Measurements from ENCODE around the gene PAEP. TPM values are rescaled to one million over a fixed set of nuclear protein-coding genes. Genes with fewer than 3 reads are reported as not detected.
"Not testable (repeated sequence)": the region's sequence is repeated elsewhere in the genome, so short reads cannot be mapped to it uniquely, and the experiment has no call there.

Gene PAEP
- total and polyA plus RNA-seq, 5 donors, result not detected

DNA sequence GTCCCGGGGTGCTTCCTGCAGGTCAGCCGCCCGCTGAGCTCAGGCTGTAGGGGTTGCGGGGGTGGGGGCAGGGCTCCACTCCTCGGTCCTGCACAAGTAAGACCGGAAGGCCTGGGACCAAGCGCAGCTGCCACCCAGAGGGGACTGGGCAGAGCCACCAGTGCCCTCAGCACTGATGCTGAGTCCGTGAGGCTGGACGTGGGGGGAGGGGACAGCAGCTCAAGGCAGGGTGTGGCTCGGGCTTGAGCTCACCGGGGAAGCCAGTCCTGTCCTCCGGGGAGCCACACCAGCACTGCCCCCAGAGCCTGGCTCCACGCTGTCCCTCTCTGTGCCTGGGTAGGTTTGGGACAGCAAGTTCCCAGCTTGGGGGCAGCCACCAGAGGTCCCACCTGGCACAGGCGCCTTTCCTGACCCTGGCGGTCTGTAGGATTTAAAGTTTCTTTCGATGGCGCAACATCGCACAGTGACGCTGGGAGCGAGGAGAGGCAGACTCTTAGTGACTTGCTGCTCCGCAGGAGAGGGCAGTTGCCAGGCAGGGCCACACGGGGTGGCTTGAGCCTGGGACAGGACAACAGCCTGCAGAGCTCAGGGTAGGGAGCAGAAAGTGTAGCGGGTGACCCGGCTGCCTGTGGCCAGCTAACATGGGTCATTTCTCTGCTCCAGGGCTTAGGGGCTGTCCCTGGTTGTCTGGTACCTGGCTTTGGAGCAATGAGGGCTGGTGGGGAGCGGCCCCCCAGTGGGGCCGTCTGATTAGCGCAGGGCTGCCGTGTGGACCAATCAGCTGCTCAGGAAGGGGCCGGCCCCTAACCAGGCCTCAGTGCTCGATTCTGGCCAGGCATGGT, 34.6 kb upstream of the PAEP start:
- H3K27me3 ChIP-seq (ENCODE audit: control insufficient read depth, insufficient read depth), result no peaks in the 10 kb centered on the region
- H3K4me3 ChIP-seq (ENCODE audit: low read length), result no peak overlapping the region
- H3K27ac ChIP-seq (ENCODE audit: low read length), result no peak overlapping the region
- no peaks in the 10 kb centered on the region for H3K9me3 ChIP-seq (ENCODE audit: control insufficient read depth, low read length)
- ATAC-seq (no peak), DNase-seq (no peak)
- intact Hi-C loops (cut with DNase I), result no loop called here
- 66% methylated on average over 30 of the region's 30 CpGs for WGBS
- no peaks in the 10 kb centered on the region for H3K4me1 ChIP-seq (ENCODE audit: control insufficient read depth, insufficient read depth, low read length)

DNA sequence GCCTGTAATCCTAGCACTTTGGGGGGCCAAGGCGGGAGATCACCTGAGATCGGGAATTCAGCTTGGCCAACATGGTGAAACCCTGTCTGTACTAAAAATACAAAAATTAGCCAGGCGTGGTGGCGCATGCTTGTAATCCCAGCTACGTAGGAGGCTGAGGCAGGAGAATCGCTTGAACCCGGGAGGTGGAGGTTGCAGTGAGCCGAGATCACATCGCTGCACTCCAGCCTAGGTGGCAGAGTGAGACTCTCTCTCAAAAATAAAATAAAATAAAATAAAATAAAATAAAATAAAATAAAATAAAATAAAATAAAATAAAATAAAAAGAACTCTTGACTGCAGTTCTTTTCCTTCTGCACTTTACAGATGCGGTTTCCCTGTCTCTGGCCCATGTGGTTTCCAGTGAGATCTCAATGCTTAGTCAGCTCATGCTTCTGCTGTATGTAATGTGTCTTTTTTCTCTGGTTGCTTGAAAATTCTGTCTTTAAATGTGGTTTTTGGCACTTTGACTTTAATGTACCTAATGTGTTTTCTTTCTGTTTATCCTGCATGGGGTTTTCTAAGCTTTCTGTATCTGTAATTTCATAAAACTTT, 32.6 kb upstream of the PAEP start:
- DNase-seq; H3K9me3 ChIP-seq (ENCODE audit: control insufficient read depth, low read length); ATAC-seq; H3K4me1 ChIP-seq (ENCODE audit: control insufficient read depth, insufficient read depth, low read length); H3K27ac ChIP-seq (ENCODE audit: low read length); intact Hi-C loops (cut with DNase I); H3K27me3 ChIP-seq (ENCODE audit: control insufficient read depth, insufficient read depth); H3K4me3 ChIP-seq (ENCODE audit: low read length): not testable (repeated sequence)
- WGBS, result 97% methylated on average over 10 of the region's 10 CpGs

DNA sequence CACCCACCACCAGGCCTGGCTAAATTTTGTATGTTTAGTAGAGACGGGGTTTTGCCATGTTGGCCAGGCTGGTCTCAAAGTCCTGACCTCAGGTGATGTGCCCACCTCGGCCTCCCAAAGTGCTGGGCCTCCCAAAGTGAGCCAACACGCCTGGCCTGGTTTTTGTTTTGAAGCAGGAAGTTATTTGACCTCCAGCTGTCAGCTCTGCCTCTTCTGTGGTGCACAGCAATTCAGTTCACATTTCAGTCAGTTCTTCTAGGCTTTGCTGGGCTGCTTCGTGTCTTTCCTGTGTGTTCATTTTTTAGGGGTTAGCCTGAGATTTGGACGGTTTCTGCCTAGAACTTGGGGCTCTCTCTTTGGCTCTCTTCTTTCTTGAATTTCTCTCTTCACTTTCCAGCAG, 31.4 kb upstream of the PAEP start:
- intact Hi-C loops (cut with DNase I), result no loop called here
- no peaks in the 10 kb centered on the region for H3K9me3 ChIP-seq (ENCODE audit: control insufficient read depth, low read length)
- no peak overlapping the region for H3K27ac ChIP-seq (ENCODE audit: low read length)
- 78% methylated on average over 5 of the region's 5 CpGs for WGBS
- H3K27me3 ChIP-seq (ENCODE audit: control insufficient read depth, insufficient read depth), result no peaks in the 10 kb centered on the region
- DNase-seq, result no peak
- no peak overlapping the region for H3K4me3 ChIP-seq (ENCODE audit: low read length)
- no peak for ATAC-seq
- H3K4me1 ChIP-seq (ENCODE audit: control insufficient read depth, insufficient read depth, low read length), result no peaks in the 10 kb centered on the region

DNA sequence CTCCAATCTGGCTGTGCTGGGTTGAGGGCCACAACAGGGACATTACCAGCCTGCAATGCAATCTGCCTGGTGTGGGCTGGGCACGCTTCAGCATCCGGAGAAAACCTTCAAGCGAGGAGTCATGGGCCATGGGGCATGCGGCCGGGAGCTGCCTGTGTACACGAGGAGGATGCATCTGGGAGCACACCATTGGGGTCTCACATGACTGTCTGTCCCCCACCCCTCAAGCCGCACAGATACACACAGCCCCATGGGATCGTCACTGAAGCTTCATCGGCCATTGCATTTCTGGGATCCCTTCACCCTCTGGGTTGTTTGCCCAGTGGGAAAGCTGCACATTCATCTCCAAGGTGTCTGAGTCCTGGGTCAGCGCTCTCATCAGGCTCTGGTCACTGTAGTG, 30.5 kb upstream of the PAEP start:
- Histone ChIP-seq H3K9me3 (ENCODE audit: control insufficient read depth, low read length) (no peaks in the 10 kb centered on the region), H3K4me3 (ENCODE audit: low read length) (no peak overlapping the region), H3K4me1 (ENCODE audit: control insufficient read depth, insufficient read depth, low read length) (no peaks in the 10 kb centered on the region), H3K27ac (ENCODE audit: low read length) (no peak overlapping the region), H3K27me3 (ENCODE audit: control insufficient read depth, insufficient read depth) (no peaks in the 10 kb centered on the region)
- intact Hi-C loops (cut with DNase I), result no loop called here
- ATAC-seq, result no peak
- DNase-seq, result no peak
- 94% methylated on average over 10 of the region's 10 CpGs for WGBS

DNA sequence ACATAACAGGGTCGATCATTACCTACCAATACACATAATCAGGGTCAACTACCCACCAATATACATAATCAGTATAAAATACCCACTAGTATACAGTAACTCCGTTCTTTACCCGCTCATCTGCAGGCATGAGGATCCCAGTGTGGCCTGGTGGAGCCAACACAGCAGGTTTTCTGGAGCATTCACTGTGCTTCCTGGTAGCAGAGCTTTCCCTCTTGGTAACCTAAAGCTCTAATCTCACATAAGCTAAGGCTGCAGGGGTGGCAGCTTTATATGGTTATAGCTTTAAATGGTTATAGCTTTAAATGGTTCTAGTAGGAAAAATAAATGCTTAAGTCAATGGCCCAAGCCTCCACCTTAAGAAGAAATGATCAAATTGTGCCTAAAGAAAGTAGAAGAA, 28.4 kb upstream of the PAEP start:
- peaks cover 2% of the 10 kb centered on the region for H3K9me3 ChIP-seq (ENCODE audit: control insufficient read depth, low read length)
- no peaks in the 10 kb centered on the region for H3K27me3 ChIP-seq (ENCODE audit: control insufficient read depth, insufficient read depth)
- no peaks in the 10 kb centered on the region for H3K4me1 ChIP-seq (ENCODE audit: control insufficient read depth, insufficient read depth, low read length)
- WGBS, result 94% methylated on average over 3 of the region's 3 CpGs
- intact Hi-C loops (cut with DNase I), result no loop called here
- no peak overlapping the region for H3K27ac ChIP-seq (ENCODE audit: low read length)
- DNase-seq (no peak), ATAC-seq (no peak)
- H3K4me3 ChIP-seq (ENCODE audit: low read length), result no peak overlapping the region

DNA sequence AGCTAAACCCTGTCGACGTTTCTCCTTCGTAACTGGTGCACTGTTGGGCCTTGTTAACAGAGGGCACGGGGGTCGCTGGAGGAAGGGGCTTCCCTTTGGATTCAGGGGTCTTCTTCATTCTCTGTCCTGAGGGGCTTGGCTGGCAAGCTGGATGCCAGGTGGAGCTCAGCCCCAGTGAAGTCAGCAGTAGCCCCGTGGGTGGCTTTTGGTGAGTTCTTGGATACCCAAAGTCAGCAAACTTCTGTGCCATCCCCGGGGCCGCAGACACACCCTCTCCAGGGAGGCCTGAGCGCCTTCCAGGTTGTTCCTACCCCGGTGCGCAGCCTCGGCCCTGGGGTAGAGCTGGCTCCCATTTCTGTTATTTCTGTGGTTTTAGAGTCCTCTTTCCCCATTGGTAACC, 27.9 kb upstream of the PAEP start:
- ATAC-seq (no peak), DNase-seq (no peak)
- WGBS, result 90% methylated on average over 12 of the region's 12 CpGs
- Histone ChIP-seq H3K4me3 (ENCODE audit: low read length) (no peak overlapping the region), H3K9me3 (ENCODE audit: control insufficient read depth, low read length) (peaks cover 2% of the 10 kb centered on the region), H3K27ac (ENCODE audit: low read length) (no peak overlapping the region), H3K27me3 (ENCODE audit: control insufficient read depth, insufficient read depth) (no peaks in the 10 kb centered on the region), H3K4me1 (ENCODE audit: control insufficient read depth, insufficient read depth, low read length) (no peaks in the 10 kb centered on the region)
- intact Hi-C loops (cut with DNase I), result no loop called here

DNA sequence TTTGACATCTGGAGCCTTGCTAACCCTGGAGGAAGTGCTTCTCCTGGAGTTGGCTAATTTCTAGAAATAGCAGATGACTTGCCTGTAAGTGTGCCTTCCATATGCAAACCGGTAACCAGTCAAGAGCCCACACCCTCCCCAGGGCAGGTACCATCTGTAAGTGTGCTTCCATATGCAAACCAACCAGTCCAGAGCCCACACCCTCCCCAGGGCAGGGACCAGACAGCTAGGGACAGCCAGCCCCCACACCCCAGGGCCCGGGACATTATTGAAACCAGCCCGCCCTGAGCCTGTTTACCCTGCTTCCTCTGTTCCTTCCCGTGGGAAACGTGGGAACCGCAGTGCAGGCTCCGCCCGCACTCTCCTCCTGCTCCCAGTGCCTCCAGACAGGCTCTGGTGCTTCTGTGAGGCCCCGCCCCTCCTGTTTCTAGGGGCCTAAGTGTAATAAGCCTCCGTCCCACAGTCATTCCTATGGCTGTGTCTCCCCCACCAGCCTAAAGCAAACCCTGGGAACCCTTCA, 27.3 kb upstream of the PAEP start:
- DNase-seq; H3K27me3 ChIP-seq (ENCODE audit: control insufficient read depth, insufficient read depth); H3K9me3 ChIP-seq (ENCODE audit: control insufficient read depth, low read length); intact Hi-C loops (cut with DNase I); H3K4me3 ChIP-seq (ENCODE audit: low read length); H3K27ac ChIP-seq (ENCODE audit: low read length); H3K4me1 ChIP-seq (ENCODE audit: control insufficient read depth, insufficient read depth, low read length): not testable (repeated sequence)
- ATAC-seq, result peak in 1 of 2 donors; percentile 36
- WGBS, result 30% methylated on average over 10 of the region's 10 CpGs

DNA sequence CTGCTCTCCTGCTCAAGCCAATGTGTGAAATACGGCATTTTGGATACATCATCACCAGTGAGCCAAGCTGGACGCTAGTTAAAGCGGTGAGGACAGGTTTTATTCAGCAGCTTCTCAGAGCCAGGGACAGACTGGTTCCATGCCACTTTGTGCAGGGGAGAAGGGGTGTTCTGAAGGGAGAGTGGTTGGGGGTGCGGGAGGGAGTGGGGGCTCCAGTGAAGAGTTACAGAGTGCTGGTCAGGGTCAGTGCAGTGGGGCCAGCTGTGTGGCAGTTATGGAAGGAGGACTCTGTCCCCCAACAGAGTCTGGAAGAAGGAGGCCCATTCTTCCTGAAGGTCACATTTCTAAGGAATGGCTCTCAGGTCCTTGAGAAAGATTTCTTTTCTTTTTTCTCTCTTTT, 26.7 kb upstream of the PAEP start:
- H3K27me3 ChIP-seq (ENCODE audit: control insufficient read depth, insufficient read depth); H3K4me1 ChIP-seq (ENCODE audit: control insufficient read depth, insufficient read depth, low read length); ATAC-seq; DNase-seq; H3K9me3 ChIP-seq (ENCODE audit: control insufficient read depth, low read length); intact Hi-C loops (cut with DNase I); H3K27ac ChIP-seq (ENCODE audit: low read length); H3K4me3 ChIP-seq (ENCODE audit: low read length): not testable (repeated sequence)
- WGBS, result 71% methylated on average over 4 of the region's 4 CpGs

DNA sequence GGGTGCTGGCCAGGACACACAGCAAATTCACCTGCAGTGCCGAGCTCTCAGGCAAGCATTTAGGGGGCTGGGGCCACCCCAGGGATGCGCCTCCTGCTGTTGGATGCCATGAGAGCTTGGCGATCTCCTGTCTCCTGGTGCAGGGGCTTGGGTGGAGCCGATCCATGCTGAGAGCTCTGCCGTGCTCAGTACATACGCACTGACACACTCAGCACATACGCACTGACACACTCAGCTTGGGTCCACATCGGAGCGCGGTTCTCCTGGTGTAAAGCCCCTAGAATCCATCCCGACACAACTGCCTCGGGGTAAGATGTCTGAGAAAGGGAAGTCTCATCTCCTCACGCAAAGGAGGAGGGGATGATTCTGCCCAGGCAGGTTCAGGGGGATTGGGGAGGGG, 25.9 kb upstream of the PAEP start:
- intact Hi-C loops (cut with DNase I); H3K27me3 ChIP-seq (ENCODE audit: control insufficient read depth, insufficient read depth); H3K4me3 ChIP-seq (ENCODE audit: low read length); H3K27ac ChIP-seq (ENCODE audit: low read length); H3K9me3 ChIP-seq (ENCODE audit: control insufficient read depth, low read length); H3K4me1 ChIP-seq (ENCODE audit: control insufficient read depth, insufficient read depth, low read length); DNase-seq; ATAC-seq: not testable (repeated sequence)
- 85% methylated on average over 13 of the region's 13 CpGs for WGBS

DNA sequence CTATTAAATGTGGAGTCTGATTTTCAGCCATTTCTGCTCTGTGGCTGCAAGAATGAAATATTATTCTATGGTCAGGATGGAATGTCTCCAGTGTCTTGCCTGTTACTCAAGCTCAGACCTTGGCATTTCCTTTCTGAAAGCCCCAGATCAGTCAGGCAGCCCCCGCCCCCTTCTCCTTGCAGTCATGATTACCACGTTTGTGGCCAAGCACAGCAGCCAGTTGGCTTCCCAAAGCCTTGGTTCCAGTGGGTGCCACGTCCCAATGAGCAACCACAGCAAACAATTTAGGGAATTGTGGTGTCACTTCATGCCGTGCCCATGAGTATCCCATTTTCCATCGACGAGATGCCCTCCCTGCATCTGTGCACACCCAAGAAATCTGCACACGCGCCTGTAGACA, 25.3 kb upstream of the PAEP start:
- no peak for DNase-seq
- 78% methylated on average over 8 of the region's 8 CpGs for WGBS
- Histone ChIP-seq H3K4me1 (ENCODE audit: control insufficient read depth, insufficient read depth, low read length) (no peaks in the 10 kb centered on the region), H3K9me3 (ENCODE audit: control insufficient read depth, low read length) (peaks cover 2% of the 10 kb centered on the region), H3K4me3 (ENCODE audit: low read length) (no peak overlapping the region), H3K27me3 (ENCODE audit: control insufficient read depth, insufficient read depth) (no peaks in the 10 kb centered on the region), H3K27ac (ENCODE audit: low read length) (no peak overlapping the region)
- intact Hi-C loops (cut with DNase I), result no loop called here
- no peak for ATAC-seq

DNA sequence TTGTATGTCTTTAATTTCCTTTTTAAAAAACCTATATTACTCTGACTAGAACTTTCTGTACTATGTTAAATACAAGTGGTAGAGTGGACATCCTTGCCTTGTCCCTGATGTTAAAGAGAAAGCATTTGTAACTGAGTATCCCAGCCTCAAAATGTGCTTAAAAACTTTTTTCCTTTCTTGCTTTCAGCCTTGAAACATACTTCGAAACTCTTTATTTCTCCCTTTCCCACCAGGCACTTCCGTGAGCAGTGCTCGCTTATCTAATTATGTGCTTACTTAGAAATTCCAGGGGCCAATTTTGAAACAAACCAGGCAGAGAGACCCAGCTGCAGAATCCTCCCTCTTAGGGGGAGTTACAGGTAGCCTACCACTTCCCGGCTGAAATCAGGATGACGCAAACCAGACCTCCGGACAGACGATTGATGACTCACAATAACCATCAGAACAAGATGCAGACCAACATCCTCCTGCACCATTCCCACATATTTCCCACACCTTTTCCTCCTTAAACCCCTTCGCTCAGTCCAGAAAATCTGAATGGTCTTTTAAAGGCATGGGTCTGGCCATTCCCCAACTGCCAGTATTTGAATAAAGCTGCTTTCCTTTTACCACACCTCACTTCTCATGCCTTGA, 18.2 kb upstream of the PAEP start:
- DNase-seq; intact Hi-C loops (cut with DNase I); H3K9me3 ChIP-seq (ENCODE audit: control insufficient read depth, low read length); H3K27ac ChIP-seq (ENCODE audit: low read length); H3K4me1 ChIP-seq (ENCODE audit: control insufficient read depth, insufficient read depth, low read length); H3K4me3 ChIP-seq (ENCODE audit: low read length); ATAC-seq; H3K27me3 ChIP-seq (ENCODE audit: control insufficient read depth, insufficient read depth): not testable (repeated sequence)
- 24% methylated on average over 8 of the region's 8 CpGs for WGBS

Measured in right cardiac atrium (tissue), 5 donors.